Measurements from ENCODE around the gene NAT8L. TPM values are rescaled to one million over a fixed set of nuclear protein-coding genes. Genes with fewer than 3 reads are reported as not detected.

NAT8L gene
- total and polyA plus RNA-seq, 2 donors = 0.09 to 0.43 TPM

- no peak for DNase-seq (ENCODE audit: low read depth in 6 of 9, low spot score in 9 of 9)
- 93% methylated on average over 6 of the region's 6 CpGs for WGBS
- Histone ChIP-seq H3K36me3 (ENCODE audit: control insufficient read depth in 2 of 2, insufficient read depth in 2 of 2, low read length in 1 of 2) (no peaks in the 10 kb centered on the region), H3K4me1 (ENCODE audit: control insufficient read depth in 2 of 2, insufficient read depth in 2 of 2, low read length in 2 of 2) (peaks cover 5 to 11% of the 10 kb centered on the region in 2 donors), H3K9me3 (ENCODE audit: control insufficient read depth in 2 of 2, insufficient read depth in 1 of 2, low read length in 1 of 2) (peaks cover 0 to 2% of the 10 kb centered on the region in 2 donors), H3K27ac (ENCODE audit: low read depth in 1 of 2, low read length in 1 of 2) (no peak overlapping the region), H3K4me3 (ENCODE audit: low read length in 2 of 2) (no peak overlapping the region), H3K27me3 (ENCODE audit: control insufficient read depth in 2 of 2, insufficient read depth in 1 of 2, low read length in 1 of 2) (peaks cover 60 to 96% of the 10 kb centered on the region in 2 donors)
These were observed 15.0 kb upstream of the NAT8L start for GRCh38 chr4:2044119-2044485.

- H3K36me3 ChIP-seq (ENCODE audit: control insufficient read depth in 2 of 2, insufficient read depth in 2 of 2, low read length in 1 of 2) = no peaks in the 10 kb centered on the region
- no peak overlapping the region for H3K27ac ChIP-seq (ENCODE audit: low read depth in 1 of 2, low read length in 1 of 2)
- H3K4me3 ChIP-seq (ENCODE audit: low read length in 2 of 2) = no peak overlapping the region
- peaks cover 5 to 11% of the 10 kb centered on the region in 2 donors for H3K4me1 ChIP-seq (ENCODE audit: control insufficient read depth in 2 of 2, insufficient read depth in 2 of 2, low read length in 2 of 2)
- peaks cover 60 to 95% of the 10 kb centered on the region in 2 donors for H3K27me3 ChIP-seq (ENCODE audit: control insufficient read depth in 2 of 2, insufficient read depth in 1 of 2, low read length in 1 of 2)
- peaks cover 0 to 2% of the 10 kb centered on the region in 2 donors for H3K9me3 ChIP-seq (ENCODE audit: control insufficient read depth in 2 of 2, insufficient read depth in 1 of 2, low read length in 1 of 2)
- WGBS = 97% methylated on average over 18 of the region's 18 CpGs
- no peak for DNase-seq (ENCODE audit: low read depth in 6 of 9, low spot score in 9 of 9)
These were observed 14.3 kb upstream of the NAT8L start for GRCh38 chr4:2044542-2045517.

- Histone ChIP-seq H3K27me3 (ENCODE audit: control insufficient read depth in 2 of 2, insufficient read depth in 1 of 2, low read length in 1 of 2) (peaks cover 56 to 94% of the 10 kb centered on the region in 2 donors), H3K27ac (ENCODE audit: low read depth in 1 of 2, low read length in 1 of 2) (no peak overlapping the region), H3K4me1 (ENCODE audit: control insufficient read depth in 2 of 2, insufficient read depth in 2 of 2, low read length in 2 of 2) (peaks cover 5 to 11% of the 10 kb centered on the region in 2 donors), H3K9me3 (ENCODE audit: control insufficient read depth in 2 of 2, insufficient read depth in 1 of 2, low read length in 1 of 2) (peaks cover 0 to 2% of the 10 kb centered on the region in 2 donors), H3K36me3 (ENCODE audit: control insufficient read depth in 2 of 2, insufficient read depth in 2 of 2, low read length in 1 of 2) (no peaks in the 10 kb centered on the region), H3K4me3 (ENCODE audit: low read length in 2 of 2) (no peak overlapping the region)
- DNase-seq (ENCODE audit: low read depth in 6 of 9, low spot score in 9 of 9) = no peak
- WGBS = 75% methylated on average over 11 of the region's 11 CpGs
These were observed 13.6 kb upstream of the NAT8L start for GRCh38 chr4:2045518-2045951.

- WGBS = 69% methylated on average over 28 of the region's 28 CpGs
- Histone ChIP-seq H3K4me3 (ENCODE audit: low read length in 2 of 2) (no peak overlapping the region), H3K9me3 (ENCODE audit: control insufficient read depth in 2 of 2, insufficient read depth in 1 of 2, low read length in 1 of 2) (peaks cover 0 to 2% of the 10 kb centered on the region in 2 donors), H3K27me3 (ENCODE audit: control insufficient read depth in 2 of 2, insufficient read depth in 1 of 2, low read length in 1 of 2) (peaks cover 55 to 94% of the 10 kb centered on the region in 2 donors), H3K36me3 (ENCODE audit: control insufficient read depth in 2 of 2, insufficient read depth in 2 of 2, low read length in 1 of 2) (no peaks in the 10 kb centered on the region), H3K4me1 (ENCODE audit: control insufficient read depth in 2 of 2, insufficient read depth in 2 of 2, low read length in 2 of 2) (peaks cover 2 to 9% of the 10 kb centered on the region in 2 donors), H3K27ac (ENCODE audit: low read depth in 1 of 2, low read length in 1 of 2) (no peak overlapping the region)
- DNase-seq (ENCODE audit: low read depth in 6 of 9, low spot score in 9 of 9) = no peak
These were observed 12.8 kb upstream of the NAT8L start for GRCh38 chr4:2046031-2046961.

GRCh38 chr4:2047031-2047660 is 12.0 kb upstream of the NAT8L start:
- DNase-seq (ENCODE audit: low read depth in 6 of 9, low spot score in 9 of 9) = no peak
- H3K9me3 ChIP-seq (ENCODE audit: control insufficient read depth in 2 of 2, insufficient read depth in 1 of 2, low read length in 1 of 2) = peaks cover 0 to 2% of the 10 kb centered on the region in 2 donors
- WGBS = 41% methylated on average over 57 of the region's 57 CpGs
- peaks cover 50 to 93% of the 10 kb centered on the region in 2 donors for H3K27me3 ChIP-seq (ENCODE audit: control insufficient read depth in 2 of 2, insufficient read depth in 1 of 2, low read length in 1 of 2)
- H3K36me3 ChIP-seq (ENCODE audit: control insufficient read depth in 2 of 2, insufficient read depth in 2 of 2, low read length in 1 of 2) = no peaks in the 10 kb centered on the region
- no peak overlapping the region for H3K4me3 ChIP-seq (ENCODE audit: low read length in 2 of 2)
- no peak overlapping the region for H3K27ac ChIP-seq (ENCODE audit: low read depth in 1 of 2, low read length in 1 of 2)
- H3K4me1 ChIP-seq (ENCODE audit: control insufficient read depth in 2 of 2, insufficient read depth in 2 of 2, low read length in 2 of 2) = peaks cover 0 to 4% of the 10 kb centered on the region in 2 donors

- WGBS = 96% methylated on average over 25 of the region's 25 CpGs
- H3K36me3 ChIP-seq (ENCODE audit: control insufficient read depth in 2 of 2, insufficient read depth in 2 of 2, low read length in 1 of 2) = no peaks in the 10 kb centered on the region
- no peak for DNase-seq (ENCODE audit: low read depth in 6 of 9, low spot score in 9 of 9)
- H3K4me3 ChIP-seq (ENCODE audit: low read length in 2 of 2) = no peak overlapping the region
- peaks cover 0 to under 1% of the 10 kb centered on the region in 2 donors for H3K4me1 ChIP-seq (ENCODE audit: control insufficient read depth in 2 of 2, insufficient read depth in 2 of 2, low read length in 2 of 2)
- H3K27ac ChIP-seq (ENCODE audit: low read depth in 1 of 2, low read length in 1 of 2) = no peak overlapping the region
- H3K9me3 ChIP-seq (ENCODE audit: control insufficient read depth in 2 of 2, insufficient read depth in 1 of 2, low read length in 1 of 2) = peaks cover 0 to 2% of the 10 kb centered on the region in 2 donors
- H3K27me3 ChIP-seq (ENCODE audit: control insufficient read depth in 2 of 2, insufficient read depth in 1 of 2, low read length in 1 of 2) = peaks cover 41 to 95% of the 10 kb centered on the region in 2 donors
These were observed 11.1 kb upstream of the NAT8L start for GRCh38 chr4:2047781-2048581.

GRCh38 chr4:2048831-2049230 is 10.3 kb upstream of the NAT8L start:
- Histone ChIP-seq H3K4me1 (ENCODE audit: control insufficient read depth in 2 of 2, insufficient read depth in 2 of 2, low read length in 2 of 2) (no peaks in the 10 kb centered on the region), H3K4me3 (ENCODE audit: low read length in 2 of 2) (no peak overlapping the region), H3K27me3 (ENCODE audit: control insufficient read depth in 2 of 2, insufficient read depth in 1 of 2, low read length in 1 of 2) (peaks cover 33 to 91% of the 10 kb centered on the region in 2 donors), H3K36me3 (ENCODE audit: control insufficient read depth in 2 of 2, insufficient read depth in 2 of 2, low read length in 1 of 2) (no peaks in the 10 kb centered on the region), H3K9me3 (ENCODE audit: control insufficient read depth in 2 of 2, insufficient read depth in 1 of 2, low read length in 1 of 2) (peaks cover 0 to 2% of the 10 kb centered on the region in 2 donors), H3K27ac (ENCODE audit: low read depth in 1 of 2, low read length in 1 of 2) (no peak overlapping the region)
- DNase-seq (ENCODE audit: low read depth in 6 of 9, low spot score in 9 of 9) = no peak
- WGBS = 95% methylated on average over 8 of the region's 8 CpGs

- H3K9me3 ChIP-seq (ENCODE audit: control insufficient read depth in 2 of 2, insufficient read depth in 1 of 2, low read length in 1 of 2) = peaks cover 0 to 2% of the 10 kb centered on the region in 2 donors
- no peak overlapping the region for H3K4me3 ChIP-seq (ENCODE audit: low read length in 2 of 2)
- no peaks in the 10 kb centered on the region for H3K36me3 ChIP-seq (ENCODE audit: control insufficient read depth in 2 of 2, insufficient read depth in 2 of 2, low read length in 1 of 2)
- H3K4me1 ChIP-seq (ENCODE audit: control insufficient read depth in 2 of 2, insufficient read depth in 2 of 2, low read length in 2 of 2) = no peaks in the 10 kb centered on the region
- DNase-seq (ENCODE audit: low read depth in 6 of 9, low spot score in 9 of 9) = no peak
- peaks cover 28 to 90% of the 10 kb centered on the region in 2 donors for H3K27me3 ChIP-seq (ENCODE audit: control insufficient read depth in 2 of 2, insufficient read depth in 1 of 2, low read length in 1 of 2)
- 94% methylated on average over 7 of the region's 7 CpGs for WGBS
- H3K27ac ChIP-seq (ENCODE audit: low read depth in 1 of 2, low read length in 1 of 2) = no peak overlapping the region
These were observed 9.7 kb upstream of the NAT8L start for GRCh38 chr4:2049381-2049780.

Data from thymus (tissue), 11 donors.